Chondrocyte (in vitro differentiated cells): Measurements from ENCODE around the gene SDHAF3. TPM values are rescaled to one million over a fixed set of nuclear protein-coding genes. Genes with fewer than 3 reads are reported as not detected.
"Not testable (repeated sequence)": the region's sequence is repeated elsewhere in the genome, so short reads cannot be mapped to it uniquely, and the experiment has no call there.

Experiments used
- DNase-seq: peaks from one replicate; pipeline ENCODE4 v3.0.0; 2021; ENCODE audit warnings: mixed read lengths, low spot score
- H3K27ac Mint-ChIP-seq: one replicate; pipeline ENCODE4 v1.8.0; 2021; ENCODE audit warnings: mild to moderate bottlenecking, moderate library complexity, mixed read lengths; ENCODE audit not compliant: unreplicated experiment
- H3K27me3 Mint-ChIP-seq: 2 replicates; pipeline ENCODE4 v1.8.0; 2021; ENCODE audit warnings: low read depth, mixed read lengths
- H3K36me3 Mint-ChIP-seq: 2 replicates; pipeline ENCODE4 v1.8.0; 2021; ENCODE audit warnings: low read depth, mixed read lengths
- H3K4me1 Mint-ChIP-seq: 2 replicates; pipeline ENCODE4 v1.8.0; 2021; ENCODE audit warnings: low read depth, mild to moderate bottlenecking, mixed read lengths
- H3K4me3 Mint-ChIP-seq: one replicate; pipeline ENCODE4 v1.8.0; 2021; ENCODE audit warnings: mild to moderate bottlenecking, moderate library complexity, mixed read lengths; ENCODE audit not compliant: unreplicated experiment
- H3K9me3 Mint-ChIP-seq: 2 replicates; pipeline ENCODE4 v1.8.0; 2021; ENCODE audit warnings: low read depth, mixed read lengths
- total RNA-seq: library from RNA; stranded (reverse); gene quantifications from 3 replicates; pipeline ENCODE4 v1.2.1, GENCODE V29; 2021
- TF ChIP-seq, protein P1 (sequence below): fragments of 200-600 bp; sonication (generic); IDR thresholded peaks from 2 replicates; pipeline ENCODE4 v1.5.0; 2021; ENCODE audit warnings: antibody characterized with exemption, mild to moderate bottlenecking, moderate library complexity

The SDHAF3 gene
- total RNA-seq, 1 donor from 2014 or later: 8.0 TPM

DNA sequence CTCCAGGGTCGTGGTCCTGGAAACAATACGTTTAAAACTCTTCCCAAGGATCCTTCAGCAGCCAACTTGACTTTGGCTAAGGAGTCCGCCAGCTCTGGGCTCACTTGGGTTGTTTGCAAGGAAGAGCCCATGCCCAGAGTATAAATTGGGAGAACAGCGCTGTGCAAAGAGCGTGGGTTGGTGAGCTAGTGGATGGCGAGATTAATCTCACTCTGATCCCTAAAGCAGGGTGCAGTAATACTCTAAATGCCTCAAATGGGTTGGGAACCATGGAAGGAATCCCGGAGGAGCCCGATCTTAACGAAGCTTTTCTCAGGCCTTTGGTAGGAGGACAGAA is 495 bp upstream of the SDHAF3 start:
- Mint-ChIP-seq H3K27me3 (peaks cover 2% of the 10 kb centered on the region), H3K9me3 (no peaks in the 10 kb centered on the region), H3K36me3 (no peaks in the 10 kb centered on the region), H3K4me3 (peak overlapping the region; percentile 86), H3K4me1 (peaks cover 17% of the 10 kb centered on the region), H3K27ac (peak overlapping the region; percentile 83)
- DNase-seq: no peak
- TF ChIP-seq, protein P1, sequence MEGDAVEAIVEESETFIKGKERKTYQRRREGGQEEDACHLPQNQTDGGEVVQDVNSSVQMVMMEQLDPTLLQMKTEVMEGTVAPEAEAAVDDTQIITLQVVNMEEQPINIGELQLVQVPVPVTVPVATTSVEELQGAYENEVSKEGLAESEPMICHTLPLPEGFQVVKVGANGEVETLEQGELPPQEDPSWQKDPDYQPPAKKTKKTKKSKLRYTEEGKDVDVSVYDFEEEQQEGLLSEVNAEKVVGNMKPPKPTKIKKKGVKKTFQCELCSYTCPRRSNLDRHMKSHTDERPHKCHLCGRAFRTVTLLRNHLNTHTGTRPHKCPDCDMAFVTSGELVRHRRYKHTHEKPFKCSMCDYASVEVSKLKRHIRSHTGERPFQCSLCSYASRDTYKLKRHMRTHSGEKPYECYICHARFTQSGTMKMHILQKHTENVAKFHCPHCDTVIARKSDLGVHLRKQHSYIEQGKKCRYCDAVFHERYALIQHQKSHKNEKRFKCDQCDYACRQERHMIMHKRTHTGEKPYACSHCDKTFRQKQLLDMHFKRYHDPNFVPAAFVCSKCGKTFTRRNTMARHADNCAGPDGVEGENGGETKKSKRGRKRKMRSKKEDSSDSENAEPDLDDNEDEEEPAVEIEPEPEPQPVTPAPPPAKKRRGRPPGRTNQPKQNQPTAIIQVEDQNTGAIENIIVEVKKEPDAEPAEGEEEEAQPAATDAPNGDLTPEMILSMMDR: no peak

DNA sequence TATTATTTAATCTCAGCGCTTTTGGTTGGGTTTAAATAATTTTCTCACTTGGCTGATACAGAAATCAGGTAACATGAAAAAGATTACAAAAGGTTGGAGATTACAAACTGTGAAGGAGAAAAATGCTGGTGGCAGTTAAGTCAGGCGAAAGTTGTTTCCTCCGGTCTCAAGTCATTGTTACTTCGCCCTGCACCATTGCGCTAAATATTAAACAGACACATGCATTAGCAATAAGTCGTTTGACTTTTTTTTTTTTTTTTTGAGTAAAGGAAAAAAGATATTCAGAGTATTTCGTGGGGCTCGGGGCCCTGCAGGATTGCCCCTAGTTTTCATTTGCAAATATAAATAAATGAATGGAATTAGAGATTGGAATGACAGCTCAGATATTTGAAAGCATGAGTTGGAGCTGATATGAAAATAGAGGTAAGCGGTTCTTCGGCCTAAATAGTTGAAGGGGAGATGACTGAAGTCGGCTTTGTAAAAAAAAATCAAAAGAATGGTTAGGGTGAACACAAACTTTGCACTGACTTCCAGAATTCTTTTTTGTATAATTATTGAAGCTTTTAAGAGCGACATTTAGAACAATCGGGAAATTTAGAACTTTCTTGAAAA is 914 bp downstream of the SDHAF3 start:
- Mint-ChIP-seq H3K4me1 (peaks cover 17% of the 10 kb centered on the region), H3K27me3 (no peaks in the 10 kb centered on the region), H3K4me3 (peak overlapping the region; percentile 86), H3K27ac (peak overlapping the region; percentile 57), H3K9me3 (no peaks in the 10 kb centered on the region), H3K36me3 (no peaks in the 10 kb centered on the region)
- DNase-seq: no peak
- TF ChIP-seq, protein P1: no peak

- Mint-ChIP-seq H3K27ac (no peak overlapping the region), H3K4me1 (peaks cover 17% of the 10 kb centered on the region), H3K4me3 (no peak overlapping the region), H3K27me3 (no peaks in the 10 kb centered on the region), H3K36me3 (peaks cover 2% of the 10 kb centered on the region), H3K9me3 (peaks cover 3% of the 10 kb centered on the region)
- no peak for DNase-seq
- TF ChIP-seq, protein P1: no peak
Observed at GRCh38 chr7:97119747-97120146, 2.2 kb downstream of the SDHAF3 start.

DNA sequence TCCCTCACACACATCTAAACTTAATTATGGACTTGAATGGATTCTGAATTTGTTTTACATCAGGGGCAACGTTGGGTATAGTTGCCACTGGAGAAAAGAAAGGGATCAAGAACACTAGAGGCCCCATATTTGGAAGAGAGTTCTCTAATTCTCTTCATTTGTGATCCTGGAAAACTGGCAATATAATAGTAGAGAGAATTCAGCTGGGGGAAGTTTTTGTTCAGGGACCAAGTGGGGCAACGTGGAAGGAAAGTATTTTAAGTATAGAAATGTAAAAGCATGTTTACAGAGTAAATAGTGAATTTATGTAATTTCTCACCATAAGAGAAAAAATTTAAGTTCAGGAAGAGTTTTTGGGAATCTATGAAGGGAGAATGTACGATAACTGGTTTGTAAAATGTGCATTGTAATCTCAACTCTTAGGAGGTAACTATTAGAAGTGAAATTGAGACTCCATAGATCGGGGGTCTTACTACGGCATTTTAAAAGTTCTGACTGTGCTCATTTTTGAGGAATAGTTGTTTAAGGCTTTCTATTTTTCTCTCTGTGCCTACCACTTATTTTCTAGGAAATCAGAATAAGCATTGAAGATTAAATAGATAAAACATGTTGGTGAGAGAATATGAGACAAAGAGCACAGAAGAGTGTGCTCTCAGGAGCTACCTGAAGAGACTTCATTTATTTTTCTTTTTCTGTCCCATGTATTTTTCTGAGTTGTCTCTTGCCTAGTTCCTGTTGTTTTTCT is 3.4 kb downstream of the SDHAF3 start:
- Mint-ChIP-seq H3K4me1 (peaks cover 17% of the 10 kb centered on the region), H3K4me3 (no peak overlapping the region), H3K27me3 (no peaks in the 10 kb centered on the region), H3K27ac (no peak overlapping the region), H3K36me3 (peaks cover 2% of the 10 kb centered on the region), H3K9me3 (peaks cover 11% of the 10 kb centered on the region)
- TF ChIP-seq, protein P1: no peak
- DNase-seq: no peak

GRCh38 chr7:97123115-97123514 is 5.6 kb downstream of the SDHAF3 start:
- not testable (repeated sequence) for DNase-seq, H3K36me3 Mint-ChIP-seq, H3K4me3 Mint-ChIP-seq, H3K4me1 Mint-ChIP-seq, H3K27ac Mint-ChIP-seq, H3K27me3 Mint-ChIP-seq
- H3K9me3 Mint-ChIP-seq: peaks cover 11% of the 10 kb centered on the region
